ENCODE measurements around the gene GTF3C1. TPM values are rescaled to one million over a fixed set of nuclear protein-coding genes. Genes with fewer than 3 reads are reported as not detected.

GTF3C1 gene
- total and polyA plus RNA-seq, 8 donors: 22.3 to 227 (median 61.0) TPM

DNA sequence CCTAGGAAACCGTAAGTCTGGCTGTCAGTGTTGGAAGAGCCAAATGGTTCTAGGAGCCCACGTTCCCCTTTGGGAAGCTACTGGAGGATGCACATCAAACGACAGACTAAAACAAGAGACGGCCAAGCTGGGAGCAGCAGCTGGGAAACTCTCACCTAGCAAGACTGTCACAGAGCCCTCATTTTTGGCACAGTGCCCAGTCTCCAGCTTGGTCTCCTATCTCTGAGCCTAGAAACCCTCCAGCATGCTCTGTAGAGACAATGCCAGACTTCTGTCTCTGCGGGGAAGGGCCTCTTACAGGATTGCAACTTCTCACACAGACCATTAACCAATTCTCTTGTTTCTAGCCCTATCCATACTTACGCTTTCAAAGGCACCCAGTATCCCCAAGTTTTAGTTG lies 23.5 kb downstream of the GTF3C1 start:
- DNase-seq: peak; percentile 30 to 40
- H3K27me3 ChIP-seq: no peaks in the 10 kb centered on the region
- intact Hi-C loops (cut with DNase I; ENCODE audit: low total_unique reads): no loop called here
- H3K27ac ChIP-seq: no peak overlapping the region
- peaks cover 0 to 5% (median 0%) of the 10 kb centered on the region in 4 donors for H3K9me3 ChIP-seq
- H3K4me3 ChIP-seq: no peak overlapping the region
- H3K36me3 ChIP-seq: peaks cover 71 to 98% (median 93%) of the 10 kb centered on the region in 4 donors
- WGBS, 5 donors: 73 to 96% (median 90%) methylated on average over 6 of the region's 6 CpGs
- TF ChIP-seq, protein P1, sequence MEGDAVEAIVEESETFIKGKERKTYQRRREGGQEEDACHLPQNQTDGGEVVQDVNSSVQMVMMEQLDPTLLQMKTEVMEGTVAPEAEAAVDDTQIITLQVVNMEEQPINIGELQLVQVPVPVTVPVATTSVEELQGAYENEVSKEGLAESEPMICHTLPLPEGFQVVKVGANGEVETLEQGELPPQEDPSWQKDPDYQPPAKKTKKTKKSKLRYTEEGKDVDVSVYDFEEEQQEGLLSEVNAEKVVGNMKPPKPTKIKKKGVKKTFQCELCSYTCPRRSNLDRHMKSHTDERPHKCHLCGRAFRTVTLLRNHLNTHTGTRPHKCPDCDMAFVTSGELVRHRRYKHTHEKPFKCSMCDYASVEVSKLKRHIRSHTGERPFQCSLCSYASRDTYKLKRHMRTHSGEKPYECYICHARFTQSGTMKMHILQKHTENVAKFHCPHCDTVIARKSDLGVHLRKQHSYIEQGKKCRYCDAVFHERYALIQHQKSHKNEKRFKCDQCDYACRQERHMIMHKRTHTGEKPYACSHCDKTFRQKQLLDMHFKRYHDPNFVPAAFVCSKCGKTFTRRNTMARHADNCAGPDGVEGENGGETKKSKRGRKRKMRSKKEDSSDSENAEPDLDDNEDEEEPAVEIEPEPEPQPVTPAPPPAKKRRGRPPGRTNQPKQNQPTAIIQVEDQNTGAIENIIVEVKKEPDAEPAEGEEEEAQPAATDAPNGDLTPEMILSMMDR (IDR thresholded peaks at IDR 0.05): no peak
- TF ChIP-seq POLR2A (IDR thresholded peaks at IDR 0.05) (no peak), EP300 (IDR thresholded peaks at IDR 0.05) (no peak), POLR2AphosphoS5 (IDR thresholded peaks at IDR 0.05) (no peak)
- H3K4me1 ChIP-seq: peaks cover 0 to 5% (median under 1%) of the 10 kb centered on the region in 4 donors

DNA sequence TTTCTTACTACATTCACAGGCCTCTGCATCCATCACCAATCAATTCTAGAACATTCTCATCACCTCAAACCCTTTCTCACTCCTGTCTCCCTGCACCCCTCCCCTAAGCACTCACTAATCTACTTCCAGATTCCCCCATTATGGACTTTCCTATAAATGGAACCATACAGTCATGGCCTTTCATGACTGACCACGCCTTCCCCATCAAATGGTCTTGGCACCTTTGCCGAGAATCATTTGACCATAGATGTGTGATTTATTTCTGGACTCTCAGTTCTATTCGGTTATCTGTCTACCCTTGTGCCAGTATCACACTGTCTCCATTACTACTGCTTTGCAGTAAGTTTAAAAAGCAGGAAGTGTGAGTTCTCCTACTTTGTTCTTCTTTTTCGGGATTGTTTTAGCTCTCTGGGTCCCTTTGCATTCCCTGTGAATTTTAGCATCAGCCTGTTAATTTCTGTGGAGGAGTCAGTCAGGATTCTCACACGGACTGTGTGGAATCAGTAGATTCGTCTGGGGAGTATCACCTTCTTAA lies 27.5 kb downstream of the GTF3C1 start:
- no peak for DNase-seq
- 83 to 90% (median 86%) methylated on average over 6 of the region's 6 CpGs for WGBS, 5 donors
- H3K9me3 ChIP-seq: peaks cover 0 to 5% (median 0%) of the 10 kb centered on the region in 4 donors
- H3K27me3 ChIP-seq: no peaks in the 10 kb centered on the region
- peaks cover 0 to 8% (median 3%) of the 10 kb centered on the region in 4 donors for H3K4me1 ChIP-seq
- H3K4me3 ChIP-seq: no peak overlapping the region
- TF ChIP-seq POLR2A (IDR thresholded peaks at IDR 0.05) (no peak), POLR2AphosphoS5 (IDR thresholded peaks at IDR 0.05) (no peak), EP300 (IDR thresholded peaks at IDR 0.05) (no peak)
- TF ChIP-seq, protein P1 (IDR thresholded peaks at IDR 0.05): no peak
- peaks cover 32 to 95% (median 88%) of the 10 kb centered on the region in 4 donors for H3K36me3 ChIP-seq
- intact Hi-C loops (cut with DNase I; ENCODE audit: low total_unique reads): no loop called here
- peak overlapping the region in 3 of 5 donors; percentile 22 to 86 (median 72) for H3K27ac ChIP-seq

DNA sequence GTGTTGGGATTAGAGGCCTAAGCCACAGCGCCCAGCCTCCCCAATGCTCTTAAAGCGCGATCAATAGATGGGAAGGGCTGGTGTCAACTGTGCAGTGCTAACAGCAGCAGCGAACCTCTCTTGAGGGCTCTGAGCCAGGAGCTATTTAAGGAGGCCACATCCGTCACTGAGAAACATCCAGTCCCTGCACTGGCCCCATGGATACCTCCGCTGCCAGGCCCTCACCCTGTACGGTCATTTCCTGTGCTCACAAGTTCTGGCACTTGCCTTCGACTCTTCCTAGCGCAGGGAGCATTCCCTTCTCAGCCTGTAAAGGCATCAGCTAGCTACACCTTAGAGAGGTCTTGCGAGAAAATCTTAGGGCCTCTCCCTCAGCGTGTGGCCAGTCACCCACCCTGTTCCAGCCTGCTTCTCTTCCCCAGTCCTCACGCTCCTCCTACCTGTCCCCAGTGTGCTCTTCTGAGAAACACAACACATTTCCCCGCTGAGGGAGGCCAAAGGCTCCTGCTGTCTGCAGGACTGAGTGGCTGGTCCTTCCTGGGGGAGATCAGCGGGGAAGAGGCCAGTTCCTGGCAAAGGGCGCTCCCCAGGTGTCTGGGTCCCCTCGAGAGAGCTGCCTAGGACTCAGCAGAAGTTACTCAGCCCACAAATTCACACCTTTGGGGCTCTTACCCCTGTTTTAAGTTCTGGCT lies 28.6 kb downstream of the GTF3C1 start:
- Histone ChIP-seq H3K4me3 (no peak overlapping the region), H3K27me3 (no peaks in the 10 kb centered on the region), H3K36me3 (peaks cover 21 to 92% (median 85%) of the 10 kb centered on the region in 4 donors), H3K27ac (peak overlapping the region in 4 of 5 donors; percentile 69 to 86 (median 74)), H3K4me1 (peaks cover 0 to 13% (median 7%) of the 10 kb centered on the region in 4 donors), H3K9me3 (peaks cover 0 to 5% (median 0%) of the 10 kb centered on the region in 4 donors)
- DNase-seq: peak in 1 of 2 donors; percentile 70
- intact Hi-C loops (cut with DNase I; ENCODE audit: low total_unique reads): no loop called here
- TF ChIP-seq, protein P1 (IDR thresholded peaks at IDR 0.05): no peak
- TF ChIP-seq POLR2A (IDR thresholded peaks at IDR 0.05) (peak in 1 of 4 donors; percentile 6), EP300 (IDR thresholded peaks at IDR 0.05) (peak; percentile 51), POLR2AphosphoS5 (IDR thresholded peaks at IDR 0.05) (peak in 2 of 3 donors; percentile 53 to 56)
- WGBS, 5 donors: 63 to 89% (median 76%) methylated on average over 16 of the region's 16 CpGs

DNA sequence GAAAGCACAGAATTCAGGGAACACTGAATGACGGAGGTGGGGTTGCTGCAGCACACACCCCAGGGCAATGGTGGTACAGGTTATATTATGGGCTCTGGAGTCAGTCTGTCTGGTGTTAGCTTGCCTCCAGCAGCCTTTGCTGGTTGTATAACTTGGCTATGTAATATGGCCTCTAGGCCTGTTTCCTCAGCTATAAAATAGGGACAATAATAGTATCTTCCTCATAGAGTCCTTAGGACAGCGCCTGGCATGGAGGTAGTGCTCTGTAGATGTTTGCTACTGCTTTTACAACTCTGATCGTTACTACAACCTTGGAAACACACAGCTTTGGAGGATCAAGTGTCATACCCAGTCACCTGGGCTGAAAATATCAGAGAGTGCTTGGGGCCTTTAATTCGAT lies 31.5 kb downstream of the GTF3C1 start:
- intact Hi-C loops (cut with DNase I; ENCODE audit: low total_unique reads): no loop called here
- peaks cover 0 to 89% (median 79%) of the 10 kb centered on the region in 4 donors for H3K36me3 ChIP-seq
- TF ChIP-seq POLR2A (IDR thresholded peaks at IDR 0.05) (no peak), EP300 (IDR thresholded peaks at IDR 0.05) (no peak), POLR2AphosphoS5 (IDR thresholded peaks at IDR 0.05) (no peak)
- TF ChIP-seq, protein P1 (IDR thresholded peaks at IDR 0.05): no peak

More for the DNA sequence above, 31.5 kb downstream of the GTF3C1 start:
- 91 to 96% (median 94%) methylated on average over 4 of the region's 4 CpGs for WGBS, 5 donors
- peak overlapping the region in 1 of 5 donors; percentile 86 for H3K27ac ChIP-seq
- H3K4me1 ChIP-seq: peaks cover 0 to 23% (median 12%) of the 10 kb centered on the region in 4 donors
- H3K27me3 ChIP-seq: no peaks in the 10 kb centered on the region
- H3K9me3 ChIP-seq: no peaks in the 10 kb centered on the region
- no peak overlapping the region for H3K4me3 ChIP-seq
- no peak for DNase-seq
